Activated CD4-positive, alpha-beta T cell treated with anti-CD3 and anti-CD28 coated beads for 4 hours (primary cell): ENCODE measurements around the gene PCP4L1.
"Not testable (repeated sequence)": the region's sequence is repeated elsewhere in the genome, so short reads cannot be mapped to it uniquely, and the experiment has no call there.

Source experiments
- DNase-seq, 2 donors: peaks; one replicate each; pipeline ENCODE4 v3.0.0-alpha.2; 2020

The PCP4L1 gene

GRCh38 chr1:161229896-161230295 lies 28.6 kb upstream of the PCP4L1 start:
- no peak for DNase-seq

GRCh38 chr1:161230762-161231161 lies 27.8 kb upstream of the PCP4L1 start:
- DNase-seq = no peak

GRCh38 chr1:161233102-161233501 lies 25.4 kb upstream of the PCP4L1 start:
- no peak for DNase-seq

GRCh38 chr1:161235957-161236775 lies 22.4 kb upstream of the PCP4L1 start:
- DNase-seq = no peak

- DNase-seq = no peak
Observed at GRCh38 chr1:161238039-161238473, 20.5 kb upstream of the PCP4L1 start, which contains the start of gene NR1I3. Gene NR1I3, minus strand, starts transcription at chr1:161238203. Its CDS starts 1,638 bp downstream, at chr1:161236565.

GRCh38 chr1:161241682-161242081 lies 16.9 kb upstream of the PCP4L1 start:
- DNase-seq = no peak

- no peak for DNase-seq
Observed at GRCh38 chr1:161242313-161242712, 16.2 kb upstream of the PCP4L1 start.

GRCh38 chr1:161244888-161245287 lies 13.7 kb upstream of the PCP4L1 start:
- DNase-seq = no peak

- DNase-seq = not testable (repeated sequence)
Observed at GRCh38 chr1:161250100-161250499, 8.4 kb upstream of the PCP4L1 start.

GRCh38 chr1:161250829-161251228 lies 7.7 kb upstream of the PCP4L1 start:
- no peak for DNase-seq

GRCh38 chr1:161251579-161251978 lies 7.0 kb upstream of the PCP4L1 start:
- DNase-seq = no peak

GRCh38 chr1:161255302-161255701 lies 3.2 kb upstream of the PCP4L1 start:
- DNase-seq = not testable (repeated sequence)

GRCh38 chr1:161255955-161256520 lies 2.5 kb upstream of the PCP4L1 start:
- DNase-seq = not testable (repeated sequence)

GRCh38 chr1:161257109-161257508 lies 1.4 kb upstream of the PCP4L1 start:
- DNase-seq = not testable (repeated sequence)

- DNase-seq = no peak
Observed at GRCh38 chr1:161259345-161259702, 779 bp downstream of the PCP4L1 start.

- no peak for DNase-seq
Observed at GRCh38 chr1:161259765-161260164, 1.2 kb downstream of the PCP4L1 start.

GRCh38 chr1:161260376-161261260 lies 2.1 kb downstream of the PCP4L1 start:
- DNase-seq = no peak

- no peak for DNase-seq
Observed at GRCh38 chr1:161261261-161262235, 3.0 kb downstream of the PCP4L1 start.

- DNase-seq = no peak
Observed at GRCh38 chr1:161265305-161265704, 6.8 kb downstream of the PCP4L1 start.

- no peak for DNase-seq
Observed at GRCh38 chr1:161266202-161266601, 7.7 kb downstream of the PCP4L1 start.

GRCh38 chr1:161266836-161267235 lies 8.3 kb downstream of the PCP4L1 start:
- DNase-seq = no peak

GRCh38 chr1:161267321-161267720 lies 8.8 kb downstream of the PCP4L1 start:
- DNase-seq = no peak
